Left lung (tissue), 10 donors: ENCODE results near the gene UGT1A5. TPM values are rescaled to one million over a fixed set of nuclear protein-coding genes. Genes with fewer than 3 reads are reported as not detected.
"Not testable (repeated sequence)": the region's sequence is repeated elsewhere in the genome, so short reads cannot be mapped to it uniquely, and the experiment has no call there.

ENCODE experiments used
- ATAC-seq: fragments of 200-7000 bp; cut with Tn5 transposase; one replicate; pipeline ENCODE4 v1.9.1; 2020; ENCODE audit warnings: moderate library complexity
- DNase-seq, 4 donors: peaks; one replicate each; pipeline ENCODE4 v3.0.0-alpha.2; 2013 to 2020
- H3K27ac ChIP-seq, 2 donors: fragments of 200-600 bp; sonication (generic) in 1 of 2; one replicate each; pipeline versions ENCODE4 v1.5.0 to v1.8.0; 2020 to 2021
- H3K27me3 ChIP-seq, 2 donors: fragments of 200-600 bp; sonication (generic) in 1 of 2; one replicate each; pipeline versions ENCODE4 v1.5.0 to v1.8.0; 2020 to 2021
- H3K36me3 ChIP-seq, 2 donors: fragments of 200-600 bp; sonication (generic) in 1 of 2; one replicate each; pipeline versions ENCODE4 v1.5.0 to v1.8.0; 2020 to 2021
- H3K4me1 ChIP-seq, 2 donors: fragments of 200-600 bp; one replicate each; pipeline ENCODE4 v1.8.0; 2021
- H3K4me3 ChIP-seq, 2 donors: fragments of 200-600 bp; sonication (generic) in 1 of 2; one replicate each; pipeline versions ENCODE4 v1.5.0 to v1.8.0; 2020 to 2021; ENCODE audit warnings: mild to moderate bottlenecking in 1 of 2
- H3K9me3 ChIP-seq, 2 donors: fragments of 200-600 bp; sonication (generic) in 1 of 2; one replicate each; pipeline versions ENCODE4 v1.5.0 to v1.8.0; 2020 to 2021
- CTCF ChIP-seq, 2 donors: fragments of 200-600 bp; sonication (generic) in 1 of 2; IDR thresholded peaks; one replicate each; pipeline versions ENCODE4 v1.5.0 to v1.8.0; 2021; ENCODE audit warnings: antibody characterized with exemption in 2 of 2
- intact Hi-C, 2 donors: fragments of 100-400 bp; cut with DNase I; formaldehyde crosslinking; loops; one replicate each; pipeline versions ENCODE4 v1.11.2 to v1.14.2; 2022
- polyA plus RNA-seq, 6 donors: library from polyadenylated mRNA; unstranded; fragments of 120-200 nt; gene quantifications; one replicate each; pipeline ENCODE4 v1.2.1, GENCODE V29; 2013; ENCODE audit not compliant: insufficient read length in 6 of 6
- total RNA-seq, 2 donors: library from RNA; stranded (reverse); fragmentation: NEBNext Ultra II Directional; extraction: Animal tissue kit (Norgen Biotek cat#: 25700); gene quantifications; one replicate each; pipeline ENCODE4 v1.2.1, GENCODE V29; 2021
- donor health status: DM: no; HTN: yes; CAD: no.
- donor health status: DM: no; HTN: no; CAD: no.

The UGT1A5 gene
- total and polyA plus RNA-seq, 8 donors, result 0.10 TPM; not detected in 7

- no peaks in the 10 kb centered on the region for H3K4me1 ChIP-seq
- TF ChIP-seq CTCF (IDR thresholded peaks at IDR 0.05), result no peak
- H3K4me3 ChIP-seq, result no peak overlapping the region
- DNase-seq (peak in 1 of 4 donors; percentile 69), ATAC-seq (no peak)
- H3K9me3 ChIP-seq, result peaks cover 0 to 11% of the 10 kb centered on the region in 2 donors
- H3K27me3 ChIP-seq, result peaks cover 0 to 5% of the 10 kb centered on the region in 2 donors
- H3K36me3 ChIP-seq, result no peaks in the 10 kb centered on the region
- intact Hi-C loops, result no loop called here
- H3K27ac ChIP-seq, result no peak overlapping the region
Measured at GRCh38 chr2:233747283-233747544, 34.5 kb downstream of the UGT1A5 start.

GRCh38 chr2:233750689-233751088, 38.0 kb downstream of the UGT1A5 start:
- H3K4me3 ChIP-seq, ATAC-seq, H3K27me3 ChIP-seq, H3K4me1 ChIP-seq, DNase-seq, H3K36me3 ChIP-seq, intact Hi-C loops, H3K27ac ChIP-seq: not testable (repeated sequence)
- H3K9me3 ChIP-seq, result peaks cover 0 to 11% of the 10 kb centered on the region in 2 donors

GRCh38 chr2:233751212-233752009, 38.7 kb downstream of the UGT1A5 start:
- H3K36me3 ChIP-seq, DNase-seq, H3K4me1 ChIP-seq, H3K27ac ChIP-seq, H3K27me3 ChIP-seq, intact Hi-C loops, ATAC-seq, H3K4me3 ChIP-seq: not testable (repeated sequence)
- peaks cover 0 to 11% of the 10 kb centered on the region in 2 donors for H3K9me3 ChIP-seq

- no peak for TF ChIP-seq CTCF (IDR thresholded peaks at IDR 0.05)
- intact Hi-C loops, result no loop called here
- H3K27ac ChIP-seq, result no peak overlapping the region
- H3K9me3 ChIP-seq, result peaks cover 0 to 11% of the 10 kb centered on the region in 2 donors
- H3K4me3 ChIP-seq, result no peak overlapping the region
- no peaks in the 10 kb centered on the region for H3K27me3 ChIP-seq
- ATAC-seq (no peak), DNase-seq (peak in 1 of 4 donors; percentile 60)
- H3K4me1 ChIP-seq, result no peaks in the 10 kb centered on the region
- H3K36me3 ChIP-seq, result no peaks in the 10 kb centered on the region
Measured at GRCh38 chr2:233754872-233755611, 42.3 kb downstream of the UGT1A5 start.

- intact Hi-C loops, result no loop called here
- no peaks in the 10 kb centered on the region for H3K9me3 ChIP-seq
- no peak for TF ChIP-seq CTCF (IDR thresholded peaks at IDR 0.05)
- ATAC-seq (no peak), DNase-seq (no peak)
- H3K4me1 ChIP-seq, result no peaks in the 10 kb centered on the region
- H3K36me3 ChIP-seq, result no peaks in the 10 kb centered on the region
- H3K27me3 ChIP-seq, result no peaks in the 10 kb centered on the region
- H3K4me3 ChIP-seq, result no peak overlapping the region
- H3K27ac ChIP-seq, result no peak overlapping the region
Measured at GRCh38 chr2:233756429-233757081, 43.8 kb downstream of the UGT1A5 start.

GRCh38 chr2:233758141-233758540, 45.4 kb downstream of the UGT1A5 start:
- ATAC-seq, result no peak
- H3K9me3 ChIP-seq, result no peaks in the 10 kb centered on the region
- H3K27me3 ChIP-seq, result no peaks in the 10 kb centered on the region
- intact Hi-C loops, result no loop called here
- H3K27ac ChIP-seq, result no peak overlapping the region
- DNase-seq, result no peak
- H3K4me1 ChIP-seq, result no peaks in the 10 kb centered on the region
- H3K36me3 ChIP-seq, result no peaks in the 10 kb centered on the region
- no peak for TF ChIP-seq CTCF (IDR thresholded peaks at IDR 0.05)
- no peak overlapping the region for H3K4me3 ChIP-seq
